GM19351 (cell line): ENCODE data around the gene IQCN.

Source experiments
- ATAC-seq: cut with Tn5 transposase; IDR thresholded peaks from one replicate; pipeline ENCODE4 v1.9.1; 2021; ENCODE audit warnings: mild to moderate bottlenecking, moderate library complexity; ENCODE audit not compliant: unreplicated experiment

Gene IQCN, protein sequence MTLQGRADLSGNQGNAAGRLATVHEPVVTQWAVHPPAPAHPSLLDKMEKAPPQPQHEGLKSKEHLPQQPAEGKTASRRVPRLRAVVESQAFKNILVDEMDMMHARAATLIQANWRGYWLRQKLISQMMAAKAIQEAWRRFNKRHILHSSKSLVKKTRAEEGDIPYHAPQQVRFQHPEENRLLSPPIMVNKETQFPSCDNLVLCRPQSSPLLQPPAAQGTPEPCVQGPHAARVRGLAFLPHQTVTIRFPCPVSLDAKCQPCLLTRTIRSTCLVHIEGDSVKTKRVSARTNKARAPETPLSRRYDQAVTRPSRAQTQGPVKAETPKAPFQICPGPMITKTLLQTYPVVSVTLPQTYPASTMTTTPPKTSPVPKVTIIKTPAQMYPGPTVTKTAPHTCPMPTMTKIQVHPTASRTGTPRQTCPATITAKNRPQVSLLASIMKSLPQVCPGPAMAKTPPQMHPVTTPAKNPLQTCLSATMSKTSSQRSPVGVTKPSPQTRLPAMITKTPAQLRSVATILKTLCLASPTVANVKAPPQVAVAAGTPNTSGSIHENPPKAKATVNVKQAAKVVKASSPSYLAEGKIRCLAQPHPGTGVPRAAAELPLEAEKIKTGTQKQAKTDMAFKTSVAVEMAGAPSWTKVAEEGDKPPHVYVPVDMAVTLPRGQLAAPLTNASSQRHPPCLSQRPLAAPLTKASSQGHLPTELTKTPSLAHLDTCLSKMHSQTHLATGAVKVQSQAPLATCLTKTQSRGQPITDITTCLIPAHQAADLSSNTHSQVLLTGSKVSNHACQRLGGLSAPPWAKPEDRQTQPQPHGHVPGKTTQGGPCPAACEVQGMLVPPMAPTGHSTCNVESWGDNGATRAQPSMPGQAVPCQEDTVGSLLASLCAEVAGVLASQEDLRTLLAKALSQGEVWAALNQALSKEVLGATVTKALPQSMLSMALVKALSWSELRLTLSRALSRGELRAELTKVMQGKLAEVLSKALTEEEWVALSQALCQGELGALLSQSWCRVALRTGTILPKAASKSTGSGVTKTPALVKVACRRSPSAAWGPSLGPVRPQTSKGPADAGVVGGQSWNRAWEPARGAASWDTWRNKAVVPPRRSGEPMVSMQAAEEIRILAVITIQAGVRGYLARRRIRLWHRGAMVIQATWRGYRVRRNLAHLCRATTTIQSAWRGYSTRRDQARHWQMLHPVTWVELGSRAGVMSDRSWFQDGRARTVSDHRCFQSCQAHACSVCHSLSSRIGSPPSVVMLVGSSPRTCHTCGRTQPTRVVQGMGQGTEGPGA (N-terminal part only)

DNA sequence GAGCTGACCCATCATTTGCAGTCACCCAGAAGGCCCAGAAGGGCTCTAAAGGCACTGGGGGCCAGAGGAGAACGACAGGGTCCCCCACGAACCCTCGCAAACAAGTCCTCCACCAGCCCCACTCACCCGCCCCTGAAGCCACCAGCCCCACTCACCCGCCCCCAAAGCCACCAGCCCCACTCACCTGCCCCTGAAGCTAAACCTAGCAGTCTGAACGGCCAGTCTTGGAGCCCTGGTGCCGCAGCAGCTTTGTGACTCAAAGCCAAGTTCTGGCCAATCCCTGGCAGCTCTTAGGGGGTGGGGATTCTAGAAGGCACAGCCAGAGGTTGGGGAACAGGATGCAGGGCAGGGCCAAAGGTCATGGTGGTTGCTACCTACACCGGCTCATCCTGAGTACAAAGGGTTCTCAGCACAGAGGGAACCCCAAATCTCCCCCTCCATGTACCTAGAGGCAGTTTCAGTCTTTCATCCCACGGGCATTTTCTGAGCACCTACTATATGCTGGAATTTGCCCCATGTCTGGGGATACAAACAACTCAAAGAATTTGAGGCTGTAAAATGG lies at the start of gene IQCN:
IQCN (minus strand) TSS at position 234 of the 562 bp plus-strand sequence. CDS start 4,974 bp downstream, outside the sequence.
- ATAC-seq, result no peak

DNA sequence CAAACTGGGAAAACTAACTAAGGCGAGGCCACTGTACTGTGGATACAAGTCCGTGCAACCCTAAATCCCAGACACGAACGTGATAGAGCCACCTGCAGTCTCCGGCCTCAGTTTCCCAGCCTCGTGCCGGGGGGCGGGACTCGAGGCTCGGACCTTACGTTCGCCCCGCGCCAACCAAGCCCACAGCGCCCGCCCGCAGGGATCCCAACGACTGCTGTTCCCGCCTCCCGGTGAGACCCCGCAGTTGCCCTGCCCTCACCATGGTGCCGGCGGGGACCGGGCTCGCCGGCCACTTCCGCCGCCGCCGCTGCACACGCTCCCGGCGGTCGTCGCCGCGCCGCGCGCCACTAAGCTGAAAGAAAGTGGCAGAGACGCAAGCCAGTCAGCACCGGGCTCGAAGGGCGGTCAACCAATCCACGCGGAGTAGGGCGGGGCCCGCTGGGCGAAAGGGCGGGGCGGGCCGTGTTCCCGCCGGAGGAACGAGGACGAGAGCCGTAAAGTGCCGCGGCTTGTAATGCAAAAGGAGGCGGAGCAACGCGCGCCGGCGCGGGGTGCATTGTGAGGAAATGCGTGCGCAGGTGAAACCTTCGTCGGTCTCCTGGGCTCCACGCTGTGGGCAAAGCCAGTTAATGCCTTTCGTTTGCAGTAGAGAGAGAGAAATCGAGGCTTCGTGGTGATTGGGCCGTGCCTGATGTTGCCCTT lies 48.7 kb upstream of the IQCN start, which contains the start of gene LSM4:
LSM4 (minus strand) TSS at position 318 of the 702 bp plus-strand sequence; CDS start at position 262, 56 bp downstream.
- peak; percentile 91 for ATAC-seq

DNA sequence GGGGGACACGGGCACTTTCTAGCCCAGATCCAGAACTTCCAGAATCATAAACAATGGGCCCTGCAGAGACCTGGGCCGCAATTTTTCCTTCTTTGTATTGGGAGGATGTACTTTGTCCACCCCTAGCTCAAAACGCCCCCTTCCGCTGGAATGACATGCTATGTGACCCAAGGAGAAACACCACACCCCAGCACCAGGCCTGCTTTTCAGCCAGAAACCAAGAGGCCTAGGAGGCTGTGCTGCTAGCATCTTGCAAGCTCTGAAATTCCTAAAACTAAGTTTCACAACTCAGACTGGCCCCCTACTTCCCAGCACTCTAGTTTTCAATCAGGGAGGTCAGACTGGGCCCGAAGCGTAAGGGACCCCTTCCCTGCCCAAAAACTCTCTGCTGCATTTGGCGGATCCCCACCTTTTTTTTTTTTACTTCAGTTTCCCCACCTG lies 48.1 kb upstream of the IQCN start:
- ATAC-seq, result no peak

DNA sequence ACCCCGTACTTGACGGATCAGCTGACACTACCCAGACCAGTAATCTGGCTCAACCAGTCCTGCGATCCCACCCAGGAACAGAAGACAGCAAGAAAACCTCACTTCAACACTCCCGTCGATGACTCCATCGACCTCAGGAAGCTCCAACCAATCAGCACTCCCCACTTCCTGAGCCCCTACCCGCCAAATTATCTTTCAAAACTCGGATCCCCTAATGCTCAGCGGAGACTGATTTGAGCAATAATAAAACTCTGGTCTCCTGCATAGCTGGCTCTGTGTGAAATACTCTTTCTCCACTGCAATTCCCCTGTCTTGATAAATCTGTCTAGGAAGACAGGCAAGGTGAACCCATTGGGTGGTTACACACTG lies 47.5 kb upstream of the IQCN start:
- ATAC-seq, result no peak

DNA sequence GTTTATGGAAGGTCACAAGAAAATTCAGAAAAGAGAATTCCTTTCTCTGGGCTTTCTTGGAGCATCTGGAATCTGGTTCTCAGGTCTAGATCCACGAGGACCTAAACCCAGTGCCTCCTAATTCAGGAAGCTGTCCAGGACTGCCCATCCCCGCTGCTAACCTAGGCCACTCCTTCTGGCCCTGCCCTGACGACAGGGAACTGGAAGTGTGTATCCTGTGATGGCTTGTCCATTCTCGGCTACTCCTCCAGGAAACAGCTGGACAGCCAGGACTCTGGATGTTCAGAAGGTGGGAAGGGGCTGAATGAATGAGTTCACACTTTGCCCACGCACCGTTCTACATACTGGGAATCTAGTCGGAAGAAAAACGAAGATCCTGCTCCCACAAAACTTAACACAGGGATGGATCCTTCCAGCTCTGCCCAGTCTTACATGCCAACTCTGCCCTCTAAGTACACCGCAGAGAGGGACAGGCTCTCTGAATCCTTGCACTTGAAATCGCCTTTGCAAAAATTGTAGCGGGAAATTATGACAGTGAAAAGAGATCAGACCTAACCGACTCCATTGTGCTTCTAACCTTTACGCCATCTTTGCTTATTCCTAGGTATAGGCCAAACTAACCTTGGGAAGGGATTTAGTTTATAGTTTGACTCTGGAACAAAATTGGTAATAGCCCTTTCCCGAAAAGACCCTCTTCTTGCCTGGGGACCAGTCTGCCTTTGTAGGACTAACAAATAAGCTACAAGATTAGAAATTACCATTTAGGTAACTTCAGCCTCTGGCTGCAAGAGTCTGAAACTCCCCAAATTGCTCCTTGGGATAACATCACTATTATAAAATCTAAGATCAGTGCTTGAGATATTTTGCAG lies 46.8 kb upstream of the IQCN start:
- ATAC-seq, result no peak

DNA sequence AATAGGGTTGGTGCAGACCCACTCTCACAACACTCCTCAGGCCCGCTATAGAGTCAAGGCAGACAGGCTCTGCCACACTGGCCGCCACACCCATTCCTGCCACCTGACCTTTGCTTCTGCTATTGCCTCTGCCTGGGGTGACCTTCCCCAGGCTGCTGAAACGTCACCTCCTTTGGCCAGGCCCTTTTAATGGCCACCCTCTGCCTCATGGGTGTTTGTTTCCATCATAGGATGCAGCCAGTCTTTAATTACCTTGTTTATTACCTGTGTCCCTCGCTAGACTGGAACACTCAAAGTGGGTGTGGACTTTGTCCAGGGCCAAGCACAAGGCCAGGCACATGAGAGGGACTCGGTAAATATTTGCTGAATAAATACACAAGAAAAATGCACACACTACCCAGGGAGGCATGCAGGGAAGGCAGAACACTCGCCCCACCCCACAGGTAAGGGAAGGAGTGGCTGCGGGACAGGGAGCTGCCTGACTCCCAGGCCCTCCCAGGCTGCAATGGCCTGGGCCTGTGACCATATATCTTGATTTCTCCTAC lies 45.4 kb upstream of the IQCN start:
- no peak for ATAC-seq

DNA sequence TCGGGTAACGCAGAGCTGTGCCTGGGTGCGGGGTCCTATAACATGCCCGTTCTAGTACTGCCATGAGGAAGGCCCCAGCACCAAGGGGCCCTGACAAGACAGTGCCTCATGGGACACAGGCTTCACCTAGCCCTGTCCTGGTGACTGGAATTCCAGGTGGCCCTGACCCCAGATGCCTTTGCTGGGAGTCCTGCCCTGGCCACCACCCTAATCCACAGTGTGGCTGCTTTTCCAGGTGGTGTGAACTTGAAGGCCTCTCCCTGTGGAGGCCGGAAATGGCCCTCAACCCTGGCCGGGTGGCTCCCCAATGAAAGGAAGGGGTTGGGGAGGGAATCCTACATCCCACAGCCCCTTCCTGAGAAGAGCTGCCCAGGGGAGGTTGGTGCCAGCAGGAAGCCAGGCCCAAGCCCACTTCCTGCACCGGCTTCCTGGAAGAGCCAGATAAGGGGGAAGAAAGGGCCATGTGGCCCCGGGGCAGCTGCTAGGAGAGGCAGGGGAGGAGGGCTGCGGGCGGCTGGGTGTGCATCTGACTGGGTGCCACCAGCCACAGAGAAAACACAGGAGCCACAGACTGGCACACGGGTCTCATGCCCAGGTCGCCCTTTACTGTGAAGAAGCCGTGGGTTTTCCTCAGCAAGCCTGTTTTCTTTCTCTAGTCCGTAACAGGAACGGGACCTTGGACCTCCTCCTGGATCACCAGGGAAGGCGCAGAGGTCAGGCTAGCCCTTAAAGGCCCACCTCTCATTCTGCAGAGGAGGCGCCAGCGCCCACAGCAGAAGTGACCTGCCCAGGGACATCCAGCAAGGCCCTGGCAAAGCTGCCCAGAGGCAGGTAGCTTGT lies 43.9 kb upstream of the IQCN start:
- no peak for ATAC-seq

DNA sequence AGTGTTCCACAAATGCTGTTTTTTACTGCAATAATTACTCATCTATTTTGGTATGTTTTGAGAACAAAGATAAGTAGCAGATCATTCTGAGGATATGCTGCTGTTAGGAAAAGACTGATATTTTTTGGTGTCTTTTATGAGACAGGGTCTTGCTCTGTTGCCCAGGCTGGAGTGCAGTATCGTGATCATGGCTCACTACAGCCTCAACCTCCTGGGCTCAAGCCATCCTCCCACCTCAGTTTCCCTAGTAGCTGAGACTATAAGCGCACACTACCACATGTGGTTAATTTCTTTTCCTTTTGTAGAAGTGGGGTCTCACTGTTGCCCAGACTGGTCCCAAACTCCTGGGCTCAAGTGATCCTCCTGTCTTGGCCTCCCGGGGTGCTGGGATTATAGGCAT lies 39.1 kb upstream of the IQCN start:
- no peak for ATAC-seq

DNA sequence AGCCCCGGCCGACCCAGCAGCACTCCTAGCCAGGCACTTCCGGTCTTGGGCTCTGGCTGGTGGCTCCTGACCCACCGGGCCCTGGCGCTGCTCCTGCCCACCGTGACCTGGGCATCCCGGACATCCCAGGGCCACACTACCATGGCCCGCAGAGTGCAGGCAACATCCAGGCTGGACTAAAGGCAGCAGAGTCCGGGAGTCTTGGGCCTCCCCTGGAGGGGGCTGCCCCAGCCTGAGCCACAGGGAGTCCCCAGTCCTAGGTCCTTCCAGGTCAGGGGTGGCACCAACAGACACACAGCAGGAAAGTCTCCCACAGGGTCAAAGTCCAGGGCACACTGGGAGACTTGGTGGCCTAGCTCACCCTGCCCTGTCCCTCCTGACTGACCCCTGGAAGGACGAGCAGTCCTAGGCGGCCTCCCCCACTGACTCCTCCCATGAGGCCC lies 37.9 kb upstream of the IQCN start:
- ATAC-seq, result no peak

DNA sequence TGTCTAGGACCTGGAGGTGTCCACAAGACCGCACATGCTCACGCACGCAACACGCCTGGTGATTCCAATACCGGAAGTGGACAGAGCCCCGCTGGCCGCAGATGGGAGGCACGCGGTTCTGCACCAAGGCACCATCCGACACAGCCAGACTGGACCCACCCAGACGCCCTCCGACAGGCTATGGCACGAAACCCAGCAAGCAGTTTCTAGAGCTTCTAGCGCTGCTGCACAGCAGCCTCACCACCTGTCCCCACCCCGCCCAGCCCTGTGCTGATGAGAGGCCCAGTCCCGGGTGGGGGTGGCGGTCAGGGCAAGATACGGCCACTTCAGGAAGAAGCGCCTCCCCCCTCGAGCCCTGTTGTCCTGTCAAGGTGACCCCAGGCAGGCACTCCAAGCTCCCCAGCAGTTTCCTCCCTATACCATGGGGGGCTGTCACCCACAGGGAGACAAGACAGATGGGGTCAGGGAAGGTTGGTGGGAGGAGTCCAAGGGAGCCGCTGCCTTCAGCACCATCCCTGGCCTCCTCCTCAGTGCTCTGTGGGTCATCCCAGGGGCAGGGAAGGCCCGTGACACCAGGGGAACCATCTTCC lies 37.3 kb upstream of the IQCN start:
- no peak for ATAC-seq

DNA sequence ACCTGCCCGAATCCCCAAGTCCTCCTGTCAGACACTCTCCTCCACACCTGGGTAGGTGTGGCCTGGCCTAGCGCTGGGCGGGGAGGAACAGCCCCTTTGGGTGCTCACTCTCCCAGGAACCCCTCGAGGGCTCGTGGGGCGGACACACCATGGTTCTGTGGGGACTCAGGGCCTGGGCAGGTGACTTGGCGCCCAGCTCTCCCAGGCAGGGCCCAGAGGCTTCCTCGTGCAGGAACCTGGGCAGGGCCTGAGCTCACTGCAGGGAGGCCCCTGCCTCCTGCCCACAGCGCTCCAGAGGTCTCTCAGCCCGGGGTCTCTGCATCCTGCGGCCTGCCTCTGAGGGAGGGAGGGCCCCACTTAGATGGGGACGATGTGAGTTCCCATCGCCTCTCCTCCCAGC lies 36.7 kb upstream of the IQCN start:
- no peak for ATAC-seq

DNA sequence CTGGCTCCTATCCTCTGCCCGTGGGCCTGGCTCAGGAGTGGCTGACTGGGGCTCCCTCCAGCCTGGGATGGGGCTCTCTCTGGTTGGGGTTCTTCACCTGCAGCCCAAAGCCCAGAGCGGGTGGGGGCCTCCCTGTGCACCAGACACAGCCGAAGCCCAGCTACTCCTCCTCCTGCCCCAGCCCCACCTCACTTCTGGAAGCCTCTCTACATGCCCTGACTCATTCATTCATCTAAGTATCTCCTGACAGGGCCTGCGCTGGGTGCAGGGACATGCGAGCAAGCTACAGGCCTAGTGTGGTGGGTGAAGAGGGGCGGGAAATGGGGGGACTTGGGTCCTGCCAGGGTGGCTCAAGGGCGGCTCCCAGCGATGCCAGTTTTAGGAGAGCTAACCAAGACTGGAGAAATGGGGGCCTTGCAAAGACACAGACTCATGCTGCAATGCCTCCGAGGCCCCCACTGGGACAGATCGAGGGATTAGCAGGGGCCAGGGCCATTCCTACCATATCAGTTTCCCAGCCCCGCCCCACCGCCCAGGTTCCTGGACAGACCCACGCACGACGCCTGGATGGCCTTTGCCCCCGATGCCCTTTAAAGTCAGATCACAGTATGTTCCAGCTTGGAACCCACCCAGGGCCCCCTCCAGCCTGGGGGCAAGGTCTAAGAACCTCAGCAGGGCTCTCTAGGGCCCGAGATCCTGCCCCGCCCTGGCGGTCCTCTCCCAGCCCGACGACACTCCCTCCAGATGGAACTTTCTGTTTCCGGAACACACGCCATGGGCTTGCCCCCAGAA lies 36.1 kb upstream of the IQCN start:
- ATAC-seq, result no peak

DNA sequence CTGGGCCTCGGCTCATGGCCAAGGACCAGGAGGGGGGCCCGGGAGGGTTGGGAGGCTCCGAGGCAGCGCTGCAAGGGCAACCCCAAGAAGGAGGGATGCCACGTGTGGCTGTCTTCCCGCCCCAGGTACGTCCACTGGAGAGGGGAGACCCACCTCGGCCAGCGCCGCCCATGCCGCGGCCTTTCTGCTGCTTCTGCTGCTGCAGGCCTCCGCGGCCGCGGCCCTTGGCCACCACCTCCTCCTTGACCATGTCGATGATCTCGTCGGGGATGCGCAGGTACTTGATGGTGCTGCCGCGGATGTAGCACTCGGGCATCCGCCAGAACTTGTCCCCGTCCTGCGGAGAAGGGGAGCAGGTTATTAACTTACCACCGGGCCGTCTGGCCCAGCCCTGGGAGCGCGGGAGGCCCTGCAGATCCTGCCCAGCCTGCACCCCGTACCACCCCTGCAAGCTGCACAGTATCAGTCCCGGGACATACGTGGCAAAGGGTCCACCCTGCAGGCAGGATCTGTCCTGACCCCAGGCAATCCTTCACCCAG lies 35.3 kb upstream of the IQCN start:
- no peak for ATAC-seq

DNA sequence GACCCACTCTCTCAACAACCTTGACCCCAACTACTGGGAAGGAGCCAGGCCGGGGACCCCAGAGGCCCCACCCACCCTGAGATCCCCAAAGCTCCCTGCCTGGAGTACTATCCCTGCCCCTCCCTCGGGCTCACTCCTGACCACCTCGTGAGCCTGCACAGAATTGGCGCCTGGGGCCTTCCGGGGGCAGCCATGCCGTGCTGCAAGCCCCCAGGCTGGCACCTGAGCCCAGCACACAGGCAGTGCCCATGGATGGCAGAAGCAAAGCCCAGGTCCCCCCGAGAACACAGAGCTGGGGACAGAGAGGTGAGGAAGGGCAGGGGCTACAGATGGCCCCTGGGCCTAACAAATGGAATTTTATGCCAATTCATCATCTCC lies 34.7 kb upstream of the IQCN start:
- ATAC-seq, result no peak

DNA sequence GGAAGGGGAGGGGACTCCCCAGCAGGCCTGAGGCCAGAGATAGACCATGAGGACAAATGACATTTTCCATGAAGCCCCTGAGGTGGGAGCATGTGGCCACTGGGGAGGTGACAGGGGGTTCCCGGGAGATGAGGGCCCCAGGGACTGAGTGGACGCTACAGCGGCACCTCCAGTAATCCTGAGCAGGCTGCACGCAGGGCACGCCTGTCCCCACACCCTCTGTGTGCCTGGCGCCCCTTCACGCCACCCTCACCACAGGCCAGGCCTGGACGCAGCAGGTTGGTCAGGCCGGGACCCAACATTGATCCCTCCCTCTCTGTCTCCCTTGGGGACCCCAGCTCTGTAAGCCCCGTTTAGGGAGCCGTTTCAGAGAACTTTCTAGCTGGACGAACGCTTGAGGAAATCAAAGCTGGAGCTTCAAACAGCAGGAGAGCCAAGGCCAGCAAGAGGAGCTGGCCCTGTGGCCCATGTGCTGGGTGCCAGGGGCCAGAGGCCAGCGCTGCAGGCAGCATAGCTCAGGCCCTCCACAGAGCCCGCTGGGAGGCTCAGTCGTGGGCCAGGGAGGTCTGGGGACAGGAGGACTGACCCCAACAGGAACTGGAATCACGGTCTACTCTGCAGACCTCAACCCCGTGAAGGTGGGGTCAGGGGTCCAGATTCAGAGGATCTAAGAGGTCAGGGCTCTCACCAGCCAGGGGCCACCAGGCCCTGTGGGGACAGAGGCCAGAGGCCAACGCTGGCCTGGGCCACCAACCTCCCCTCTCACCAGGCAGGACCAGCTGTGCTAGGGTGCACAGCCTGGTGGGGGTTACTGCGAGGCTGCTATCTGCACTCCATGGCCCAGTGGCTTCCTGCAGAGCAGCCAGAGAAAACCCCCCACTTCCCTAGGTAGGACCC lies 34.0 kb upstream of the IQCN start:
- no peak for ATAC-seq
